Loucy (cell line): ENCODE measurements around the gene SYT13.

Experiments used
- CTCF ChIP-seq: fragments of 200-600 bp; sonication (generic); conservative IDR thresholded peaks from 2 replicates; pipeline ENCODE4 v1.5.1; 2014; ENCODE audit warnings: mild to moderate bottlenecking, antibody characterized with exemption, low read length
- EZH2phosphoT487 ChIP-seq: fragments of 200-600 bp; IDR thresholded peaks from 2 replicates; pipeline ENCODE4 v1.6.1; 2018; ENCODE audit warnings: antibody characterized with exemption, mild to moderate bottlenecking, moderate library complexity, borderline replicate concordance

GRCh38 chr11:45262900-45263299, 23.2 kb downstream of the SYT13 start:
- TF ChIP-seq EZH2phosphoT487: no peak
- no peak for TF ChIP-seq CTCF
